Measurements from ENCODE around the gene COLEC12. TPM values are rescaled to one million over a fixed set of nuclear protein-coding genes. Genes with fewer than 3 reads are reported as not detected.

The COLEC12 gene
- 157 TPM for total RNA-seq (ENCODE audit: unreplicated experiment)
- long read RNA-seq, full-length matches to known transcripts, result 15 of 31 reads
- long read RNA-seq, partial matches to known transcripts, result 13 of 31 reads
- long read RNA-seq, other reads (novel, unspliced or antisense), result 3 of 31 reads

- TF ChIP-seq, protein P1, sequence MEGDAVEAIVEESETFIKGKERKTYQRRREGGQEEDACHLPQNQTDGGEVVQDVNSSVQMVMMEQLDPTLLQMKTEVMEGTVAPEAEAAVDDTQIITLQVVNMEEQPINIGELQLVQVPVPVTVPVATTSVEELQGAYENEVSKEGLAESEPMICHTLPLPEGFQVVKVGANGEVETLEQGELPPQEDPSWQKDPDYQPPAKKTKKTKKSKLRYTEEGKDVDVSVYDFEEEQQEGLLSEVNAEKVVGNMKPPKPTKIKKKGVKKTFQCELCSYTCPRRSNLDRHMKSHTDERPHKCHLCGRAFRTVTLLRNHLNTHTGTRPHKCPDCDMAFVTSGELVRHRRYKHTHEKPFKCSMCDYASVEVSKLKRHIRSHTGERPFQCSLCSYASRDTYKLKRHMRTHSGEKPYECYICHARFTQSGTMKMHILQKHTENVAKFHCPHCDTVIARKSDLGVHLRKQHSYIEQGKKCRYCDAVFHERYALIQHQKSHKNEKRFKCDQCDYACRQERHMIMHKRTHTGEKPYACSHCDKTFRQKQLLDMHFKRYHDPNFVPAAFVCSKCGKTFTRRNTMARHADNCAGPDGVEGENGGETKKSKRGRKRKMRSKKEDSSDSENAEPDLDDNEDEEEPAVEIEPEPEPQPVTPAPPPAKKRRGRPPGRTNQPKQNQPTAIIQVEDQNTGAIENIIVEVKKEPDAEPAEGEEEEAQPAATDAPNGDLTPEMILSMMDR (IDR thresholded peaks at IDR 0.05; ENCODE audit: unreplicated experiment), result no peak
- H3K27ac Mint-ChIP-seq (ENCODE audit: unreplicated experiment), result peak within 1 kb of the TSS; percentile 36
- H3K36me3 Mint-ChIP-seq (ENCODE audit: low read depth, unreplicated experiment), result peaks cover 18% of the 10 kb centered on the region
- DNase-seq (ENCODE audit: low spot score), result peak; percentile 61
- H3K4me1 Mint-ChIP-seq (ENCODE audit: unreplicated experiment), result peaks cover 40% of the 10 kb centered on the region
- peak within 1 kb of the TSS; percentile 98 for H3K4me3 Mint-ChIP-seq (ENCODE audit: unreplicated experiment)
- H3K27me3 Mint-ChIP-seq (ENCODE audit: unreplicated experiment), result peaks cover 20% of the 10 kb centered on the region
- no peaks in the 10 kb centered on the region for H3K9me3 Mint-ChIP-seq (ENCODE audit: unreplicated experiment)
Measured at GRCh38 chr18:500632-501405, at the start of gene COLEC12. Gene COLEC12 (minus strand): TSS chr18:500701. CDS start chr18:500514, 187 bp downstream.

- H3K36me3 Mint-ChIP-seq (ENCODE audit: low read depth, unreplicated experiment), result peaks cover 9% of the 10 kb centered on the region
- no peak overlapping the region for H3K27ac Mint-ChIP-seq (ENCODE audit: unreplicated experiment)
- no peak for DNase-seq (ENCODE audit: low spot score)
- H3K4me1 Mint-ChIP-seq (ENCODE audit: unreplicated experiment), result peaks cover 2% of the 10 kb centered on the region
- peaks cover 2% of the 10 kb centered on the region for H3K27me3 Mint-ChIP-seq (ENCODE audit: unreplicated experiment)
- no peaks in the 10 kb centered on the region for H3K9me3 Mint-ChIP-seq (ENCODE audit: unreplicated experiment)
- H3K4me3 Mint-ChIP-seq (ENCODE audit: unreplicated experiment), result no peak overlapping the region
- TF ChIP-seq, protein P1 (IDR thresholded peaks at IDR 0.05; ENCODE audit: unreplicated experiment), result no peak
Measured at GRCh38 chr18:549967-550366, 49.5 kb upstream of the COLEC12 start.

DNA sequence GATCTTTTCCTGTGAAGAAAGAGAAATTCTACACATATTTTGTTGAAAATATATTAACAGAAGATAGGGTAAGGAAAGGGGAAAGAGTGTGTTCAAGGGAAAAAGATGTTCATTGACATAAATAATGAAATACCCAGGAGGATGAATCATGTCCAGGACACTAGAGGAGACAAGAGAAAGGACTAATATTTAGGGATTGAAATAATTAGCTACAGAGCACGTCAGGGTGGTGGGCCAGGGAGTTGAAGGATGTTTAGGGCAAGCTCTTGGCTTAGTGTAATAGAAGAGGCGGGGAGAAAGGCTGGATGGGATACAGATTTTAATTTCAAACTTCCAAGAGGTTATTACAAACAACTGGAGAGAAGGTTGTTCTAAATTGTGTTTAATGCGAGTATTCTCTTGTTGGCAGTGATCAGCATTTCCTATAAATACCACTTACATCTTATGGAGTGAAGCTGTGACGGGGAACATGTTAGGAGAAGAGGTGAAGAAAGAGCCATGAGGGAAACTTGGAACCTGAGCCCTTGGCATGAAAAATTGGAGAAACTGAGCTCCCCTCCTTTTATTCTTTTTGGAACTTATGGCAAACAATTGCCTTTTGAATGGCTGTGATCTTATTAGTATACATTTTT is 43.1 kb upstream of the COLEC12 start:
- H3K36me3 Mint-ChIP-seq (ENCODE audit: low read depth, unreplicated experiment), result no peaks in the 10 kb centered on the region

GRCh38 chr18:533995-534601 is 33.6 kb upstream of the COLEC12 start:
- H3K9me3 Mint-ChIP-seq (ENCODE audit: unreplicated experiment), result no peaks in the 10 kb centered on the region
- H3K27ac Mint-ChIP-seq (ENCODE audit: unreplicated experiment), result no peak overlapping the region
- no peak overlapping the region for H3K4me3 Mint-ChIP-seq (ENCODE audit: unreplicated experiment)
- no peaks in the 10 kb centered on the region for H3K27me3 Mint-ChIP-seq (ENCODE audit: unreplicated experiment)
- H3K36me3 Mint-ChIP-seq (ENCODE audit: low read depth, unreplicated experiment), result no peaks in the 10 kb centered on the region
- TF ChIP-seq, protein P1 (IDR thresholded peaks at IDR 0.05; ENCODE audit: unreplicated experiment), result no peak
- DNase-seq (ENCODE audit: low spot score), result no peak
- peaks cover 14% of the 10 kb centered on the region for H3K4me1 Mint-ChIP-seq (ENCODE audit: unreplicated experiment)

More for the DNA sequence above, 43.1 kb upstream of the COLEC12 start:
- Mint-ChIP-seq H3K4me1 (ENCODE audit: unreplicated experiment) (no peaks in the 10 kb centered on the region), H3K27ac (ENCODE audit: unreplicated experiment) (no peak overlapping the region), H3K9me3 (ENCODE audit: unreplicated experiment) (no peaks in the 10 kb centered on the region), H3K4me3 (ENCODE audit: unreplicated experiment) (no peak overlapping the region), H3K27me3 (ENCODE audit: unreplicated experiment) (no peaks in the 10 kb centered on the region)
- TF ChIP-seq, protein P1 (IDR thresholded peaks at IDR 0.05; ENCODE audit: unreplicated experiment), result no peak
- DNase-seq (ENCODE audit: low spot score), result no peak

Data from endothelial cell (in vitro differentiated cells).